Vagina (tissue), 2 donors: ENCODE data around the gene FAM181B.

ENCODE experiments used
- CTCF ChIP-seq, 3 experiments: fragments of 450-650 bp in 2 of 3; fragments of 200-600 bp in 1 of 3; sonication (generic) in 1 of 3; IDR thresholded peaks; one replicate each; pipeline ENCODE4 v1.5.1; 2017 to 2019; ENCODE audit warnings: antibody characterized with exemption in 3 of 3, mild to moderate bottlenecking in 2 of 3, moderate library complexity in 2 of 3
- POLR2A ChIP-seq, 2 donors: fragments of 450-650 bp; IDR thresholded peaks; one replicate each; pipeline ENCODE4 v1.6.1; 2017; ENCODE audit warnings: antibody characterized with exemption in 2 of 2, mild to moderate bottlenecking in 2 of 2, moderate library complexity in 2 of 2

- TF ChIP-seq CTCF (IDR thresholded peaks at IDR 0.05) (no peak), POLR2A (IDR thresholded peaks at IDR 0.05) (no peak)
Observed at GRCh38 chr11:82756765-82757639, 23.3 kb upstream of the FAM181B start.
